ACC112 (cell line): ENCODE results near the gene DIPK1B.
A peak's percentile ranks its signal among the peaks of the same experiment; 100 is the strongest.
"Not testable (repeated sequence)": the region's sequence is repeated elsewhere in the genome, so short reads cannot be mapped to it uniquely, and the experiment has no call there.

Experiments used
- H2AFZ ChIP-seq: fragments of 200-600 bp; sonication (generic); one replicate; pipeline ENCODE4 v1.6.0; 2017; ENCODE audit warnings: antibody characterized with exemption, low read length; ENCODE audit not compliant: unreplicated experiment
- H3K27ac ChIP-seq: fragments of 200-600 bp; sonication (generic); 2 replicates; pipeline ENCODE4 v1.5.1; 2014; ENCODE audit warnings: low read depth, mild to moderate bottlenecking, antibody characterized with exemption, low read length, moderate library complexity
- H3K27me3 ChIP-seq: fragments of 200-600 bp; sonication (generic); 2 replicates; pipeline ENCODE4 v1.6.1; 2014; ENCODE audit warnings: mild to moderate bottlenecking, antibody characterized with exemption, low read length, moderate library complexity, mixed read lengths; ENCODE audit not compliant: insufficient read depth
- H3K36me3 ChIP-seq: fragments of 200-600 bp; sonication (generic); 2 replicates; pipeline ENCODE4 v1.6.1; 2016; ENCODE audit warnings: mild to moderate bottlenecking, antibody characterized with exemption, low read length, moderate library complexity, mixed read lengths; ENCODE audit not compliant: insufficient read depth
- H3K4me1 ChIP-seq: fragments of 200-600 bp; sonication (generic); one replicate; pipeline ENCODE4 v1.6.1; 2016; ENCODE audit warnings: low read length, mixed read lengths; ENCODE audit not compliant: insufficient read depth, unreplicated experiment, control insufficient read depth
- H3K4me3 ChIP-seq: fragments of 200-600 bp; sonication (generic); 2 replicates; pipeline ENCODE4 v1.5.1; 2014; ENCODE audit warnings: mild to moderate bottlenecking, low read depth, low read length
- H3K79me2 ChIP-seq: fragments of 200-600 bp; sonication (generic); one replicate; pipeline ENCODE4 v1.6.0; 2016; ENCODE audit warnings: low read length; ENCODE audit not compliant: control insufficient read depth, unreplicated experiment, insufficient read depth

Gene DIPK1B

GRCh38 chr9:136704741-136705140 is 7.6 kb upstream of the DIPK1B start:
- not testable (repeated sequence) for H3K27me3 ChIP-seq, H2AFZ ChIP-seq, H3K4me1 ChIP-seq, H3K79me2 ChIP-seq, H3K27ac ChIP-seq, H3K36me3 ChIP-seq, H3K4me3 ChIP-seq

- H2AFZ ChIP-seq: no peak overlapping the region
- no peaks in the 10 kb centered on the region for H3K79me2 ChIP-seq
- no peaks in the 10 kb centered on the region for H3K4me1 ChIP-seq
- H3K36me3 ChIP-seq: no peaks in the 10 kb centered on the region
- no peak overlapping the region for H3K4me3 ChIP-seq
- no peaks in the 10 kb centered on the region for H3K27me3 ChIP-seq
- no peak overlapping the region for H3K27ac ChIP-seq
Observed at GRCh38 chr9:136705564-136705963, 6.8 kb upstream of the DIPK1B start.

DNA sequence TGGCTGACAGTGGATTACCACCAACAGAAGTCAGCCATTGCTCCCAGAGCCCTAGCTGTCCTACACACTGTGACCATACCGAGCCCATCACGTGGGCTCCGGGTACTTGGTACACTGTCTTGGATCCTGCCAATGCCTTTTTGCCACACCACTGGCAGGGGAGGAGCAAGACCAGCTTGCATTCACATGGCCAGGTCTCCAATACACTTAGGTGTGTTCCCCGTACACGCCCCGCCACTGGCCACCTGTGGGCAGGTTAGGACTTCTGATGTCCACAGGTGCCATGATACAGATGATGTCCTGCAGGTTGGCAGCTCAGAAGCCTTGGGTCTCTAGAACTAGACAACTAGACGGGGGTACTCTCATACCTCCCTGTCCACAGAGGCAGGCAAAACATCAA is 5.4 kb upstream of the DIPK1B start:
- Histone ChIP-seq H3K27ac (no peak overlapping the region), H3K4me3 (no peak overlapping the region), H3K36me3 (no peaks in the 10 kb centered on the region), H3K79me2 (no peaks in the 10 kb centered on the region), H2AFZ (no peak overlapping the region), H3K4me1 (no peaks in the 10 kb centered on the region), H3K27me3 (no peaks in the 10 kb centered on the region; the same call in 1 of the 2 replicates)

- H3K27me3 ChIP-seq: peaks cover 4% of the 10 kb centered on the region; the same call in 1 of the 2 replicates
- H2AFZ ChIP-seq: no peak overlapping the region
- H3K4me1 ChIP-seq: no peaks in the 10 kb centered on the region
- no peaks in the 10 kb centered on the region for H3K36me3 ChIP-seq
- no peak overlapping the region for H3K27ac ChIP-seq
- no peak overlapping the region for H3K4me3 ChIP-seq
- no peaks in the 10 kb centered on the region for H3K79me2 ChIP-seq
Observed at GRCh38 chr9:136707849-136708517, 4.4 kb upstream of the DIPK1B start.

DNA sequence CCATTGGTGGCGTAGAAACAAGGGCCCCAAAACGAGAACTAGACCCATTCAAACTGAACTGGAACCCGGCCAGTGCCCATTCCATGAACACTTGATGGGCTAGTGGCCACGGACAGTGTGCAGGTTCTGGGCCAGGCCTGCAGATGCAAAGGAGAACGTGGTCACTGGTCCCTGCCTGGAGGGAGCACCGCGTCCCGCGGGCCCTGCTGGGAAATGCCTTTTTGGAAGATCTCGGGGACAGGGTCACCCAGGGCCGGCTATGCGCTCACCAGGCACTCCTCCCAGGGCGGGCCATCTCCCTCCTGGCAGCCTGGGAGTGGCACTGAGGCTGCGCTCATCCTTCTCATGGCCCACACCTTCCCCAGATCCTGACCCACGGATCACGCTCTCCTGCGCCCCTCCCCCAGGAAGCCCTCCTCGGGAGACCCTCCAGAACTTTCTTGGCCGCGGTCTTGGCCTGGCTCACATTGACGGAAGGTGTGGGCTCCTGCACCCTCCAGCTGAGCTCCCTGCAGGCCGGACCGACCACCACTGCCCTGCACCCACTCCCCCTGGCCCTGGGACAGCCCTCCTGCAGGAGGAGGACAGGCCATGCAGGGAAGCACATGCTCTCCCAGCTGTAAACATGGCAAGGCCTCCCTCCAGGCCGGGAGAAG is 2.8 kb upstream of the DIPK1B start:
- Histone ChIP-seq H2AFZ (no peak overlapping the region), H3K27me3 (peaks cover 6% of the 10 kb centered on the region; the same call in 1 of the 2 replicates), H3K36me3 (no peaks in the 10 kb centered on the region), H3K4me3 (no peak overlapping the region), H3K4me1 (no peaks in the 10 kb centered on the region), H3K27ac (no peak overlapping the region), H3K79me2 (no peaks in the 10 kb centered on the region)

- H3K4me3 ChIP-seq: no peak overlapping the region
- H3K27ac ChIP-seq: no peak overlapping the region
- H3K79me2 ChIP-seq: no peaks in the 10 kb centered on the region
- no peaks in the 10 kb centered on the region for H3K4me1 ChIP-seq
- peaks cover 6% of the 10 kb centered on the region; the same call in 1 of the 2 replicates for H3K27me3 ChIP-seq
- H2AFZ ChIP-seq: no peak overlapping the region
- no peaks in the 10 kb centered on the region for H3K36me3 ChIP-seq
Observed at GRCh38 chr9:136710543-136710942, 1.8 kb upstream of the DIPK1B start.

- not testable (repeated sequence) for H3K27ac ChIP-seq, H3K27me3 ChIP-seq, H3K4me1 ChIP-seq, H3K4me3 ChIP-seq, H3K36me3 ChIP-seq, H3K79me2 ChIP-seq, H2AFZ ChIP-seq
Observed at GRCh38 chr9:136711219-136711648, 1.1 kb upstream of the DIPK1B start.

GRCh38 chr9:136712690-136713544 is 545 bp downstream of the DIPK1B start:
- H3K27ac ChIP-seq: no peak overlapping the region

DNA sequence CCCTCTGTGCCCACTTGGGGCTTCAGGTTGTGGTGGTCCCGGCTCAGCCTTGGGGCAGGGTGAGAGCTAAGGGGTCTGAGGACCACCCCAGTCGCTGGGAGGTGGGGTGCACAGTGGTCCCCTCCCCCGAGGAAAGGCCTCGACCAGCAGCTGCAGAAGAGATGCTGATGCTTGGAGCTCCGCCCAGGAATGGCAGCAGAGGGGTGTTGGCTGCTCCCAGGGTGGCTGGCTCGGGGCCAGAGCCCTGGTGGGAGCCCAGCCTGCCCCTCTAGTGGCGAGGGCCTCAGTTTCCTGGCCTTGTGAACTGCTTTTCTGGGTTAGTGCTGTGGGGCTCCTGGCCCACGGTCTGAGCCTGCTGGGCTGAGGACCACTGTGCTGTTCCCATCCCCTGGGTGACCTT is 1.2 kb downstream of the DIPK1B start:
- H3K27me3 ChIP-seq: peaks cover 6% of the 10 kb centered on the region; the same call in 1 of the 2 replicates

More at GRCh38 chr9:136712690-136713544, 545 bp downstream of the DIPK1B start:
- H3K79me2 ChIP-seq: no peaks in the 10 kb centered on the region
- H2AFZ ChIP-seq: peak overlapping the region; percentile 60
- peak overlapping the region; percentile 71 for H3K4me3 ChIP-seq
- no peaks in the 10 kb centered on the region for H3K36me3 ChIP-seq
- H3K27me3 ChIP-seq: peaks cover 6% of the 10 kb centered on the region; the same call in 1 of the 2 replicates
- H3K4me1 ChIP-seq: no peaks in the 10 kb centered on the region

DNA sequence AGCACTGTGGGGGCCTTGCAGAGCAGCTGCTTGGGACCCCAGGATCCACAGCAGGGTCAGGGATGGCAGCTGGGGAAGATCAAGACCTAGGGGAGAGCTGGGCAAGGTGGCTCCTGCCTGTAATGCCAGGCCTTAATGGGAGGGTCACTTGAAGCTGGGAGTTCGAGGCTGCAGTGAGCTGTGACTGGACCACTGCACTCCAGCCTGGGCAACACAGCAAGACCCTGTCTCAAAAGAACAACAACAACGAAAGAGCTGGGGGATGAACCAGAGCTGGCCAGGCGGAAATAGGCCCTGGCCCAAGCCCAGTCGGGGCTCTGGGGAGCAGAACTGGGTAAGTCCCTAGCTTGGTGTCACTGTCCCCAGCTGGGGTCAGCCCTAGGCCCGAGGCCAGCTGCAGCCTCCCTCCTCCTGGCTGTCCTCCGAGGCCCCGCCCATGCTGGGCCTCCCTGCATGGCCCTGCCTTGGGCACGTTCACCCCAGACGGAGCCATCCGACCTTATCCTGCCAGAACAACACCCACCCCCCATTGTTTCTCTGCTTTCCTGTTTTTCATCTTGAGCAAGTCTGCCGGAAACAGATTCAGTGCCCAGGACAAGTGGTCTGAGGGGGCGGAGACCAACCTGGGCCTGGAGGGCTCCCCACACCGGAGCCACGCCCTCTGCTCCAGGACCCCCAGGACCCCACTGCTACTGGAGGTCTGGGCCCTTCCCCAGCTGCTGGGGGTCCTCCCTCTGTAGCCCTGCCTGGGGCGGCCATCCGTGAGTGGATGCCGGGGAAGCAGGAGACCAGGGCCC is 1.9 kb downstream of the DIPK1B start:
- Histone ChIP-seq H3K36me3 (no peaks in the 10 kb centered on the region), H3K79me2 (no peaks in the 10 kb centered on the region), H2AFZ (no peak overlapping the region), H3K27me3 (peaks cover 6% of the 10 kb centered on the region; the same call in 1 of the 2 replicates), H3K4me1 (no peaks in the 10 kb centered on the region), H3K27ac (no peak overlapping the region), H3K4me3 (no peak overlapping the region)

More for the DNA sequence above, 1.2 kb downstream of the DIPK1B start:
- Histone ChIP-seq H3K4me1 (no peaks in the 10 kb centered on the region), H3K36me3 (no peaks in the 10 kb centered on the region), H2AFZ (no peak overlapping the region), H3K27ac (no peak overlapping the region), H3K4me3 (peak overlapping the region; percentile 71; the same call in 1 of the 2 replicates), H3K79me2 (no peaks in the 10 kb centered on the region)
